B cell (primary cell): ENCODE results near the gene PNPLA6. TPM values are rescaled to one million over a fixed set of nuclear protein-coding genes. Genes with fewer than 3 reads are reported as not detected.

Experiments used
- ATAC-seq: fragments of 200-7000 bp; cut with Tn5 transposase; one replicate; pipeline ENCODE4 v1.10.0; 2021; ENCODE audit warnings: low read depth, mild to moderate bottlenecking, moderate number of reproducible peaks, moderate library complexity
- CTCF ChIA-PET: fragments of 350-600 bp; sonication (Branson Sonifier 250); formaldehyde crosslinking; loops from one replicate; lab custom pipeline; 2021; ENCODE audit warnings: antibody characterized with exemption, inconsistent platforms; lab: Charles Lee
- POLR2A ChIA-PET: fragments of 350-600 bp; sonication (Branson Sonifier 250); formaldehyde crosslinking; loops from one replicate; lab custom pipeline; 2021; ENCODE audit warnings: antibody characterized with exemption; lab: Charles Lee
- DNase-seq: peaks from one replicate; pipeline ENCODE4 v3.0.0; 2013
- H2AFZ ChIP-seq: 2 replicates; pipeline ENCODE4 v1.6.1; 2012; ENCODE audit warnings: mild to moderate bottlenecking, low read depth, low read length; ENCODE audit not compliant: insufficient read depth, poor library complexity, severe bottlenecking
- H3K27ac ChIP-seq, 2 donors: 1 replicate in 1 of 2; 2 replicates in 1 of 2; pipeline ENCODE4 v1.5.1; 2012 to 2013; ENCODE audit warnings: low read length in 2 of 2, mild to moderate bottlenecking in 2 of 2, moderate library complexity in 1 of 2
- H3K27me3 ChIP-seq, 4 experiments: fragments of 200-600 bp in 1 of 4; sonication (generic) in 1 of 4; replicated peaks in 1 of 4; 1 replicate in 2 of 4; 2 replicates in 2 of 4; pipeline versions ENCODE4 v1.6.1 to v1.7.0; 2013 to 2016; ENCODE audit warnings: low read length in 3 of 4, mild to moderate bottlenecking in 2 of 4, mixed read lengths in 1 of 4, moderate library complexity in 1 of 4; ENCODE audit not compliant: insufficient read depth in 4 of 4, control insufficient read depth in 3 of 4; ENCODE audit errors: control extremely low read depth in 1 of 4
- H3K36me3 ChIP-seq, 2 experiments: replicated peaks in 1 of 2; 1 replicate in 1 of 2; 2 replicates in 1 of 2; pipeline versions ENCODE4 v1.6.1 to v1.7.1; 2013; ENCODE audit warnings: low read length in 1 of 2; ENCODE audit not compliant: insufficient read depth in 2 of 2, control insufficient read depth in 1 of 2; ENCODE audit errors: control extremely low read depth in 1 of 2, extremely low read depth in 1 of 2
- H3K4me1 ChIP-seq, 2 donors: fragments of 200-600 bp in 1 of 2; sonication (generic) in 1 of 2; 1 replicate in 1 of 2; 2 replicates in 1 of 2; pipeline versions ENCODE4 v1.5.1 to v1.6.1; 2013 to 2017; ENCODE audit warnings: low read length in 2 of 2; ENCODE audit not compliant: control insufficient read depth in 2 of 2, insufficient read depth in 2 of 2
- H3K4me2 ChIP-seq: replicated peaks from 2 replicates; pipeline ENCODE3; 2012; ENCODE audit warnings: mild to moderate bottlenecking, low read depth, low read length; ENCODE audit not compliant: poor library complexity, severe bottlenecking
- H3K4me3 ChIP-seq, 5 experiments: fragments of 200-600 bp in 1 of 5; sonication (generic) in 1 of 5; 1 replicate in 3 of 5; 2 replicates in 2 of 5; pipeline versions ENCODE4 v1.5.1 to v1.7.0; 2011 to 2016; ENCODE audit warnings: low read length in 4 of 5, mild to moderate bottlenecking in 4 of 5, low read depth in 2 of 5, control low read depth in 1 of 5, moderate library complexity in 1 of 5; ENCODE audit not compliant: insufficient read depth in 1 of 5; ENCODE audit errors: control extremely low read depth in 1 of 5, extremely low read depth in 1 of 5
- H3K79me2 ChIP-seq: fragments of 200-600 bp; sonication (generic); one replicate; pipeline ENCODE4 v1.6.0; 2016; ENCODE audit warnings: low read length; ENCODE audit not compliant: control insufficient read depth, insufficient read depth
- H3K9ac ChIP-seq: fragments of 200-600 bp; sonication (generic); 2 replicates; pipeline ENCODE4 v1.6.1; 2017; ENCODE audit warnings: mild to moderate bottlenecking, low read length, moderate library complexity
- H3K9me3 ChIP-seq, 3 donors: one replicate each; pipeline versions ENCODE4 v1.6.1 to v1.7.1; 2013; ENCODE audit warnings: low read length in 2 of 3; ENCODE audit not compliant: control insufficient read depth in 2 of 3, insufficient read depth in 1 of 3; ENCODE audit errors: control extremely low read depth in 1 of 3
- H4K20me1 ChIP-seq: 2 replicates; pipeline ENCODE4 v1.6.0; 2012; ENCODE audit warnings: mild to moderate bottlenecking, low read length; ENCODE audit not compliant: insufficient read depth, control insufficient read depth, poor library complexity, severe bottlenecking
- H3K27ac Mint-ChIP-seq: one replicate; pipeline ENCODE4 v1.8.0; 2021; ENCODE audit warnings: mixed read lengths
- H3K27me3 Mint-ChIP-seq: one replicate; pipeline ENCODE4 v1.8.0; 2021; ENCODE audit warnings: mixed read lengths
- H3K4me1 Mint-ChIP-seq: one replicate; pipeline ENCODE4 v1.8.0; 2021; ENCODE audit warnings: mixed read lengths
- H3K4me3 Mint-ChIP-seq: one replicate; pipeline ENCODE4 v1.8.0; 2021; ENCODE audit warnings: mixed read lengths
- H3K9me3 Mint-ChIP-seq: one replicate; pipeline ENCODE4 v1.8.0; 2022; ENCODE audit warnings: mixed read lengths; ENCODE audit not compliant: insufficient read depth
- CTCF ChIP-seq: fragments of 200-600 bp; IDR thresholded peaks from one replicate; pipeline ENCODE4 v1.8.0; 2022; ENCODE audit warnings: antibody characterized with exemption, mild to moderate bottlenecking
- EZH2 ChIP-seq: IDR thresholded peaks from 2 replicates; pipeline ENCODE4 v1.6.1; 2012; ENCODE audit warnings: borderline replicate concordance, low read depth, mild to moderate bottlenecking, moderate library complexity, low read length; ENCODE audit not compliant: insufficient read depth, poor library complexity, severe bottlenecking
- WGBS: methylation state at CpG from one replicate; pipeline ENCODE4 v1.1.5; 2013; ENCODE audit warnings: missing lambda C conversion rate; ENCODE audit not compliant: insufficient coverage; 5-methylcytosine and 5-hydroxymethylcytosine counted together
- intact Hi-C: fragments of 100-400 bp; cut with micrococcal nuclease; formaldehyde crosslinking; loops from one replicate; pipeline ENCODE4 v1.10.0; 2022
- polyA plus RNA-seq: library from polyadenylated mRNA; depleted of rRNA; stranded (reverse); fragments of >200 nt; gene quantifications from 2 replicates; pipeline ENCODE4 v1.2.3, GENCODE V29; 2012
- total RNA-seq, 2 donors: library from RNA; stranded (reverse); fragments of 120-200 nt in 1 of 2; gene quantifications; 1 replicate in 1 of 2; 2 replicates in 1 of 2; pipeline versions ENCODE4 v1.2.3 to v1.2.4, GENCODE V29; 2013 to 2022

PNPLA6 gene
- total and polyA plus RNA-seq, 2 donors (not counting 1 experiment from before 2014, with no cell fraction given): 102 to 149 TPM

- H3K79me2 ChIP-seq: peaks cover 10% of the 10 kb centered on the region
- H3K27me3 ChIP-seq: no peaks in the 10 kb centered on the region
- TF ChIP-seq CTCF: no peak
- TF ChIP-seq EZH2: no peak
- H3K27ac ChIP-seq: peak overlapping the region; percentile 59 to 83
- H3K4me2 ChIP-seq: peak overlapping the region; percentile 99
- POLR2A ChIA-PET: interaction anchor here (0.5 to 3.0 kb wide), 5 partner anchors 12 to 103 kb away, joined by 3 to 24 read pairs (median 3); partner anchors contain the start of genes MCOLN1 and STXBP2
- H3K4me1 ChIP-seq: peaks cover 10 to 34% of the 10 kb centered on the region in 2 donors
- ATAC-seq (peak; percentile 1), DNase-seq (peak; percentile 64)
- peaks cover 0 to 11% of the 10 kb centered on the region in 2 experiments for H3K36me3 ChIP-seq
- H3K9me3 Mint-ChIP-seq: no peaks in the 10 kb centered on the region
- H3K9me3 ChIP-seq: no peaks in the 10 kb centered on the region
- H3K27me3 Mint-ChIP-seq: no peaks in the 10 kb centered on the region
- peak overlapping the region; percentile 85 for H2AFZ ChIP-seq
- under 1% methylated on average over 23 of the region's 27 CpGs for WGBS
- H4K20me1 ChIP-seq: no peaks in the 10 kb centered on the region
- H3K4me3 Mint-ChIP-seq: peak overlapping the region; percentile 97
- CTCF ChIA-PET: interaction anchor here (1.6 to 1.7 kb wide), 2 partner anchors 13 to 34 kb away, joined by 5 to 6 read pairs; partner anchors contain the start of gene MCOLN1
- H3K27ac Mint-ChIP-seq: peak overlapping the region; percentile 96
- H3K4me3 ChIP-seq: peak overlapping the region; percentile 36 to 96 (median 91)
- peak overlapping the region; percentile 96 for H3K9ac ChIP-seq
- peaks cover 21% of the 10 kb centered on the region for H3K4me1 Mint-ChIP-seq
- intact Hi-C loops: loop anchor here (1.0 to 2.0 kb wide), 6 partner anchors 12 to 94 kb away; partner anchors contain the start of genes MCOLN1, PET100, PEX11G and XAB2
These were observed 928 bp upstream of the PNPLA6 start for GRCh38 chr19:7534531-7535046.
